Activated CD4-positive, alpha-beta T cell treated with anti-CD3 and anti-CD28 coated beads, Interleukin-2, amount 10 ng/mL, durations not matched to agents 24 days and 14 days (primary cell): ENCODE data around the gene PIGU. TPM values are rescaled to one million over a fixed set of nuclear protein-coding genes. Genes with fewer than 3 reads are reported as not detected.
"Not testable (repeated sequence)": the region's sequence is repeated elsewhere in the genome, so short reads cannot be mapped to it uniquely, and the experiment has no call there.

Experiments
- DNase-seq: peaks from one replicate; pipeline ENCODE4 v3.0.0; 2022
- H3K27ac Mint-ChIP-seq: one replicate; pipeline ENCODE4 v1.8.0; 2022; ENCODE audit warnings: mild to moderate bottlenecking, mixed read lengths
- H3K27me3 Mint-ChIP-seq: one replicate; pipeline ENCODE4 v1.8.0; 2022; ENCODE audit warnings: mixed read lengths
- H3K36me3 Mint-ChIP-seq: one replicate; pipeline ENCODE4 v1.8.0; 2022; ENCODE audit warnings: low read depth, mild to moderate bottlenecking, mixed read lengths
- H3K4me1 Mint-ChIP-seq: one replicate; pipeline ENCODE4 v1.8.0; 2021; ENCODE audit warnings: mixed read lengths
- H3K4me3 Mint-ChIP-seq: one replicate; pipeline ENCODE4 v1.8.0; 2022; ENCODE audit warnings: mild to moderate bottlenecking, moderate library complexity, mixed read lengths
- H3K9me3 Mint-ChIP-seq: one replicate; pipeline ENCODE4 v1.8.0; 2021; ENCODE audit warnings: mixed read lengths
- intact Hi-C: fragments of 100-400 bp; cut with micrococcal nuclease; formaldehyde crosslinking; loops from one replicate; pipeline ENCODE4 v1.15.1; 2023
- total RNA-seq: library from RNA; stranded (reverse); gene quantifications from 2 replicates; pipeline ENCODE4 v1.2.3, GENCODE V29; 2022

PIGU gene
- total RNA-seq, 1 donor from 2014 or later, result 27.1 TPM

- H3K27ac Mint-ChIP-seq, result no peak overlapping the region
- H3K4me1 Mint-ChIP-seq, result peaks cover 3% of the 10 kb centered on the region
- peaks cover 1% of the 10 kb centered on the region for H3K36me3 Mint-ChIP-seq
- intact Hi-C loops, result no loop called here
- no peaks in the 10 kb centered on the region for H3K9me3 Mint-ChIP-seq
- H3K27me3 Mint-ChIP-seq, result no peaks in the 10 kb centered on the region
- no peak for DNase-seq
- H3K4me3 Mint-ChIP-seq, result no peak overlapping the region
These were observed 13.5 kb downstream of the PIGU start for GRCh38 chr20:34663213-34663943.

GRCh38 chr20:34661811-34662210, 15.1 kb downstream of the PIGU start:
- H3K4me1 Mint-ChIP-seq, intact Hi-C loops, H3K27me3 Mint-ChIP-seq, H3K27ac Mint-ChIP-seq, DNase-seq, H3K9me3 Mint-ChIP-seq, H3K4me3 Mint-ChIP-seq, H3K36me3 Mint-ChIP-seq: not testable (repeated sequence)

- H3K4me1 Mint-ChIP-seq, DNase-seq, H3K27ac Mint-ChIP-seq, H3K4me3 Mint-ChIP-seq, H3K9me3 Mint-ChIP-seq, H3K27me3 Mint-ChIP-seq, H3K36me3 Mint-ChIP-seq, intact Hi-C loops: not testable (repeated sequence)
These were observed 18.2 kb downstream of the PIGU start for GRCh38 chr20:34658654-34659053.

- no peaks in the 10 kb centered on the region for H3K27me3 Mint-ChIP-seq
- no peaks in the 10 kb centered on the region for H3K4me1 Mint-ChIP-seq
- intact Hi-C loops, result no loop called here
- no peaks in the 10 kb centered on the region for H3K9me3 Mint-ChIP-seq
- H3K36me3 Mint-ChIP-seq, result peaks cover 27% of the 10 kb centered on the region
- no peak overlapping the region for H3K4me3 Mint-ChIP-seq
- DNase-seq, result no peak
- H3K27ac Mint-ChIP-seq, result no peak overlapping the region
These were observed 22.6 kb downstream of the PIGU start for GRCh38 chr20:34654207-34654744.

GRCh38 chr20:34651200-34651599, 25.7 kb downstream of the PIGU start:
- peaks cover 24% of the 10 kb centered on the region for H3K36me3 Mint-ChIP-seq
- no peaks in the 10 kb centered on the region for H3K9me3 Mint-ChIP-seq
- DNase-seq, result no peak

GRCh38 chr20:34647737-34648136, 29.2 kb downstream of the PIGU start:
- Mint-ChIP-seq H3K9me3 (no peaks in the 10 kb centered on the region), H3K4me3 (no peak overlapping the region), H3K27ac (no peak overlapping the region), H3K36me3 (peaks cover 16% of the 10 kb centered on the region), H3K4me1 (no peaks in the 10 kb centered on the region), H3K27me3 (no peaks in the 10 kb centered on the region)
- intact Hi-C loops, result no loop called here
- DNase-seq, result no peak

More at GRCh38 chr20:34651200-34651599, 25.7 kb downstream of the PIGU start:
- H3K4me3 Mint-ChIP-seq, result no peak overlapping the region
- H3K27ac Mint-ChIP-seq, result no peak overlapping the region
- intact Hi-C loops, result no loop called here
- H3K4me1 Mint-ChIP-seq, result no peaks in the 10 kb centered on the region
- no peaks in the 10 kb centered on the region for H3K27me3 Mint-ChIP-seq

GRCh38 chr20:34644951-34645350, 31.9 kb downstream of the PIGU start:
- H3K4me1 Mint-ChIP-seq, result no peaks in the 10 kb centered on the region
- no peak for DNase-seq
- intact Hi-C loops, result no loop called here
- no peaks in the 10 kb centered on the region for H3K9me3 Mint-ChIP-seq
- H3K36me3 Mint-ChIP-seq, result peaks cover 3% of the 10 kb centered on the region
- no peak overlapping the region for H3K4me3 Mint-ChIP-seq
- no peak overlapping the region for H3K27ac Mint-ChIP-seq
- H3K27me3 Mint-ChIP-seq, result no peaks in the 10 kb centered on the region

GRCh38 chr20:34644345-34644744, 32.5 kb downstream of the PIGU start:
- DNase-seq, result no peak
- Mint-ChIP-seq H3K4me3 (no peak overlapping the region), H3K27me3 (no peaks in the 10 kb centered on the region), H3K27ac (no peak overlapping the region), H3K36me3 (peaks cover 3% of the 10 kb centered on the region), H3K9me3 (no peaks in the 10 kb centered on the region), H3K4me1 (no peaks in the 10 kb centered on the region)
- intact Hi-C loops, result no loop called here

GRCh38 chr20:34643928-34644327, 33.0 kb downstream of the PIGU start:
- Mint-ChIP-seq H3K36me3 (peaks cover 3% of the 10 kb centered on the region), H3K4me1 (no peaks in the 10 kb centered on the region), H3K4me3 (no peak overlapping the region)

GRCh38 chr20:34642009-34642408, 34.9 kb downstream of the PIGU start:
- peaks cover 14% of the 10 kb centered on the region for H3K36me3 Mint-ChIP-seq

More at GRCh38 chr20:34643928-34644327, 33.0 kb downstream of the PIGU start:
- Mint-ChIP-seq H3K27me3 (no peaks in the 10 kb centered on the region), H3K27ac (no peak overlapping the region), H3K9me3 (no peaks in the 10 kb centered on the region)
- no peak for DNase-seq
- intact Hi-C loops, result no loop called here

GRCh38 chr20:34639755-34640222, 37.1 kb downstream of the PIGU start:
- no peaks in the 10 kb centered on the region for H3K4me1 Mint-ChIP-seq
- no peaks in the 10 kb centered on the region for H3K27me3 Mint-ChIP-seq
- intact Hi-C loops, result no loop called here
- no peak overlapping the region for H3K4me3 Mint-ChIP-seq
- DNase-seq, result no peak
- no peaks in the 10 kb centered on the region for H3K9me3 Mint-ChIP-seq
- H3K36me3 Mint-ChIP-seq, result peaks cover 21% of the 10 kb centered on the region
- H3K27ac Mint-ChIP-seq, result no peak overlapping the region

More at GRCh38 chr20:34642009-34642408, 34.9 kb downstream of the PIGU start:
- Mint-ChIP-seq H3K4me3 (no peak overlapping the region), H3K9me3 (no peaks in the 10 kb centered on the region), H3K27me3 (no peaks in the 10 kb centered on the region), H3K27ac (no peak overlapping the region), H3K4me1 (no peaks in the 10 kb centered on the region)
- DNase-seq, result no peak
- intact Hi-C loops, result no loop called here

- Mint-ChIP-seq H3K4me3 (no peak overlapping the region), H3K4me1 (no peaks in the 10 kb centered on the region), H3K27me3 (no peaks in the 10 kb centered on the region), H3K36me3 (peaks cover 23% of the 10 kb centered on the region), H3K27ac (no peak overlapping the region), H3K9me3 (no peaks in the 10 kb centered on the region)
- intact Hi-C loops, result no loop called here
- no peak for DNase-seq
These were observed 38.4 kb downstream of the PIGU start for GRCh38 chr20:34638532-34638931.

GRCh38 chr20:34638039-34638292, 38.9 kb downstream of the PIGU start:
- no peaks in the 10 kb centered on the region for H3K9me3 Mint-ChIP-seq
- no peaks in the 10 kb centered on the region for H3K4me1 Mint-ChIP-seq
- H3K27me3 Mint-ChIP-seq, result no peaks in the 10 kb centered on the region
- H3K36me3 Mint-ChIP-seq, result peaks cover 24% of the 10 kb centered on the region
- intact Hi-C loops, result no loop called here
- no peak overlapping the region for H3K27ac Mint-ChIP-seq
- no peak for DNase-seq
- H3K4me3 Mint-ChIP-seq, result no peak overlapping the region

GRCh38 chr20:34637245-34638038, 39.5 kb downstream of the PIGU start:
- no peaks in the 10 kb centered on the region for H3K9me3 Mint-ChIP-seq
- peaks cover 29% of the 10 kb centered on the region for H3K36me3 Mint-ChIP-seq
- DNase-seq, result no peak
- H3K27ac Mint-ChIP-seq, result no peak overlapping the region
- intact Hi-C loops, result no loop called here
- H3K4me1 Mint-ChIP-seq, result no peaks in the 10 kb centered on the region
- H3K4me3 Mint-ChIP-seq, result no peak overlapping the region
- H3K27me3 Mint-ChIP-seq, result no peaks in the 10 kb centered on the region
